HG02884 (cell line): ENCODE results near the gene SCEL.
"Not testable (repeated sequence)": the region's sequence is repeated elsewhere in the genome, so short reads cannot be mapped to it uniquely, and the experiment has no call there.

Experiments used
- ATAC-seq: cut with Tn5 transposase; IDR thresholded peaks from one replicate; pipeline ENCODE4 v1.9.1; 2021; ENCODE audit warnings: mild to moderate bottlenecking, moderate library complexity; ENCODE audit not compliant: unreplicated experiment

Gene SCEL

DNA sequence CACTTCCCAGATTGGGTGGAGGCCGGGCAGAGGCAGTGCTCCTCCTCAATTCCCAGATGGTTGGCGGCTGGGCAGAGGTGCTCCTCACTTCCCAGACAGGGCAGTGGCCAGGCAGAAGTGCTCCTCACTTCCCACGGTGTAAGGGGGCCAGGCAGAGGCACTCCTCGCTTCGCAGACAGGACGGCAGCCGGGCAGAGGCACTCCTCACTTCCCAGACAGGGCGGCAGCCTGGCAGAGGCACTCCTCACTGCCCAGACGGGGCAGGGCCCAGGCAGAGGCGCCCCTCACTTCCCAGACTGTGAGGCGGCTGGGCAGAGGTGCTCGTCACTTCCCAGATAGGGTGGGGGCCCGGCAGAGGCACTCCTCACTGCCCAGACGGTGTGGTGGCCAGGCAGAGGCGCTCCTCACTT is 125.3 kb downstream of the SCEL start:
- ATAC-seq, result no peak

DNA sequence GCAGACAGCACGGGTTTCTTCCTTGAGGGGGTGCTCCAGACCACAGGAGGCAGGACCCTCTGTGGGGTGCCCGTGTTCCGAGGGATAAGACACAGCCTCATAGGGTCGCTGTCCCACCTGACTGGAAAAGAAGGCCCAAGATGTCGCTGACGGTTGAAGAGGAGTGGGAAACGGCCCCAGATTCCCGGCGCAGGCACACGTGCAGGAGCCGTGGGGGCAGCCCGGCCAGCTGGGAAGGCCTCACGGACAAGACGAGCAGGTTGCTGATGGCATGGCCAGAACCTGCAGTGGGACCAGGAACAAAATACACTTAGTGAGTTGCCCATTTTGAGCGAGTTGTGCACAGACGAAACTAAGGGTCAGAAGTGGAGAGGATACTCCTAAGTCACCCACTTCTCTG is 126.8 kb downstream of the SCEL start:
- ATAC-seq, result not testable (repeated sequence)

DNA sequence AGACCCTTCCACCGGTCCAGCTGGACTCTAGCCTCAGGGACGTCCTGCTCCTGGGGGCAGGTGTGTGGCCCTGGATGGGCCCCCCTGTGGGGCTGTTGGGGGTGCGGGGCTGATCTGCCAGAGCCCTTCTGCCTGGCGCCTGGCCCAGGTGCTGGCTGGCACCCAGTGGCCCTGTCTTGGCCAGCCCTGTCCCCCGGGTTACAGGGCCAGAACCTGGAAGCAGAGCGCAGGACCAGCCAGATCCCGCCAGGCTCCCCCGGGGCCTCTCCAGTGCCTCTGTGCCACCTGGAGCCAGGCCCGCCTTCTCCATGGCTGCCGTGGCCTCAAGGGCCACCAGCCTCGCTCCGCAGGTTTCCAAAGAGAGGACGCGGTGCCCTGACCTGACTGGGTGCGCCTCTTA is 127.3 kb downstream of the SCEL start:
- ATAC-seq, result not testable (repeated sequence)

DNA sequence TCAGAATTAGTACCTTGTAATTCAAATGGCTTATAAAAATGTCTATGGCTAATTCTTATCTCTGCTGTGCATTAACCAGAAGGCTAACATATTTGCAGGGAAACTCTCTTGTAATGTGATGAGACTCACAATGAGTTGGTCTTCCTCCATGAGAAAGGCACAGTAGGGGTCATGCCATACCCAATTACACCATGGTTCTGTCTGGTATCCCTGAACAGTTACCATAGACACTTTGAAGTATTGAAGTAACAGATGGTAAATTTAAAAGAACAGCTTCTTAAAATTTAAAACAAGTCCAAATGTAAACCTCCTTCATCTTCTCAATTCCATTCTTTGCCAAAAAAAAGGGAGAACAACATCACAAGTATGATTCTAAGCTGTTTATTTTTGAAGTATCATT is 139.3 kb downstream of the SCEL start:
- ATAC-seq, result no peak

DNA sequence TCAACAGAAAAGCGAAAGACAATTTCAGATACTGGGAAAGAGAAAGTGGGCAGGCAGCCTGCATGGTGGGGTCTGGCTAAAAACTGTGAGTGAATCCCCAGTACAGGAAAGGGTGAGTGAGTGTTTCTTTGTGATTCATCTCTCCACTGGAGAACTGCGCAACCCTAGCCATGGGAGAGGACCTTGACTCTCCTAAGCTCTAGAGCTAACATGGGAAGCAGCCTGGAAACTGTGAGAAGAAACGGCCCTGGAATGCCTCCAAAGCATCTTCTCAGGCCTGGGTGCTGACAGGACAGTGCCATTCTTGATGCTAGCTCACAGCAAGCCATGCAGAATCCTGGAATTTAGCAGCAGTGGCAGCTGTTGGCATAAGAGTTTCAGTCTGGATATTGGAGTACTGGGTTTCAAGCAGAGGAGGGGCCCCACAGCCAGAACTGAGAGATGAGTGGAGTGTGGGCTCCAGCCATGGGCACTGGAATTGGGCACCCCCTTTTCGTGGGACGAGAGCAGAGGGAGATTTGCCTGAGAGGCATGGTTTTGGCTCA is 143.3 kb downstream of the SCEL start:
- no peak for ATAC-seq

DNA sequence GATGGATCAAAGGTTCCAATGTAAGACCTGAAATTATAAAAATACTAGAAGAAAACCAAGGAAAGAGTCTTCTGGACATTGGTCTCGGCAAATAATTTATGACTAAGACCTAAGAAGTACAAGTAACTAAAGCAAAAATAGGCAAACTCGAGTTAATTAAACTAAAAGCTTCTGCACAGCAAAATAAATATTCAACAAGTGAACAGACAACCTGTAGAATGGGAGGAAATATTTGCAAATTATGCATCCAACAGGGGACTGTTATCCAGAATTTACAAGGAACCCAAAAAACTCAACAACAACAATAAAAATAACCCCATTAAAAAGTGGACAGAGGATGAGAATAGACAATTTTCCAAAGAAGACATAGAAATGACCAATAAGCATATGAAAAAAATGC is 152.3 kb downstream of the SCEL start:
- ATAC-seq, result no peak

DNA sequence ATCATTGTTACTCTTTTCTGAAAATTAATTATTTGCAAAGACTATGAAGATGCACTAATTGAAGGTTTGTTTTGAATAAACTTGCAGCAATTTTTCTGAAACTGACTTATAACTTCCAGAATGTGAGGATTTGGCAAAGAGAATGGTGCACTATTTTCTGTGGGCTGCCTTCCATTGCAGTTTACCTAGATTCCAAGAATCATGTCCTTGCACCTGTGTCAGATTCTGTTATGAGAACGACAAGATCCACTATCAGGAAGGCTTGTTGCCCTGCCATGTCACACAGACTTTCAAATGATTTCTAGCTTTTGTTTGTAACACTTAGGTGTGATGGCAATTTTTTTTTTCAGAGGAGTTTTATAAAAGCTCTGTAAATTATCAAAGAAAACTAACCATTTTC is 156.4 kb downstream of the SCEL start:
- ATAC-seq, result no peak

DNA sequence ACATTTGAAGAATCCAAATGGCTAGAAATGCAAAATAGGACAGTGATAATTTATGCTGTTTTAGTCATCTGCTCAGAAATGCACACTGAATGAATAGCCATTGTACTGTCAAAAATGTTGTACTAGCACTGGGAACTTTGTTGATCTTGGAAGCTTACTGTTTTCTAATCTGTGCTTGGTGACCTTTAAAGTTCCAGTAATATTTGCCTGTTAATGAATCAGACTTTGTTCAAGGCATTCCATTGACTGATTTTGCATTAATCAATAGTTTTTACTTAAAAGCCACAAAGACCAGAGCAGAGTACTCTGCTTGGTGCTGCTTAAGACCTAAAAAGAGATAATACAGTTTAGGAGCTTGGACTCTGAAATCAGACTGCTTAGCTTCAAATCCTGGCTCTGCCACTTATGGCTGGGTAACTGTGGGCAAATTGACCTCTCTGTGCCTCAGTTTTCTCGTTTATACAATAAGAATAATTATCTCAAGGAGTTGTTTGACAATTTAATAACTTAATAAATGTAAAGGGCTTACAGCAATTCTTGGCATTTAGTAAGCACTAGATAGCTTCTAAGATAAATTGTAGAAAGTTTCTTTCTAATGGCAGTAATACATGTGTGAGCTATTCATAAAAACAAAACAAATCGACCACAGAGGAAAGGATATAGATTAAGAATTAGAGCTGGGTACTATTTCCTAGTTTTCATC is 157.4 kb downstream of the SCEL start:
- ATAC-seq, result no peak

DNA sequence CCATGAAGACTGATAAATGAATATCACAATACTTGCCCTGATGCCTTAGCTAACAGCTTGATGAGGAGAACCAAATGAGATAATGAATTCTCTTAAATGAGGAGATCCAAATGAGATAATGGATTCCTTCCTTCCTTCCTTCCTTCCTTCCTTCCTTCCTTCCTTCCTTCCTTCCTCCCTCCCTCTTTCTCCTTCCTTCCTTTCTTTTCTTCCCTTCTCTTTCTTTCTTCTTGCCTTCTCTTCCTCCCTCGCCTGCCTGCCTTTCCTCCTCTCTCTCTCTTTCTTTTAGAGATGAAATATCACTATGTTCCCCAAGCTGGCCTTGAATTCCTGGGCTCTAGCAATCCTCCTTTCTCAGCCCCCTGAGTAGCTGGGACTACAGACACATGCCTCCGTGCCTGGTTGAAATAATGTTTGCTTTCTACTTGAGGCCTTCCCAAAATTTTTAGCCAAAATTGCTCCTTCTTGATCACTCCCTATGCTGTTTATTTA is 158.0 kb downstream of the SCEL start:
- ATAC-seq, result no peak
